Measurements from ENCODE around the gene MMP28. TPM values are rescaled to one million over a fixed set of nuclear protein-coding genes. Genes with fewer than 3 reads are reported as not detected.

MMP28 gene
- polyA plus RNA-seq, 2 of the 4 experiments (the other 2 are of a cell fraction), result 6.6 to 6.7 TPM

DNA sequence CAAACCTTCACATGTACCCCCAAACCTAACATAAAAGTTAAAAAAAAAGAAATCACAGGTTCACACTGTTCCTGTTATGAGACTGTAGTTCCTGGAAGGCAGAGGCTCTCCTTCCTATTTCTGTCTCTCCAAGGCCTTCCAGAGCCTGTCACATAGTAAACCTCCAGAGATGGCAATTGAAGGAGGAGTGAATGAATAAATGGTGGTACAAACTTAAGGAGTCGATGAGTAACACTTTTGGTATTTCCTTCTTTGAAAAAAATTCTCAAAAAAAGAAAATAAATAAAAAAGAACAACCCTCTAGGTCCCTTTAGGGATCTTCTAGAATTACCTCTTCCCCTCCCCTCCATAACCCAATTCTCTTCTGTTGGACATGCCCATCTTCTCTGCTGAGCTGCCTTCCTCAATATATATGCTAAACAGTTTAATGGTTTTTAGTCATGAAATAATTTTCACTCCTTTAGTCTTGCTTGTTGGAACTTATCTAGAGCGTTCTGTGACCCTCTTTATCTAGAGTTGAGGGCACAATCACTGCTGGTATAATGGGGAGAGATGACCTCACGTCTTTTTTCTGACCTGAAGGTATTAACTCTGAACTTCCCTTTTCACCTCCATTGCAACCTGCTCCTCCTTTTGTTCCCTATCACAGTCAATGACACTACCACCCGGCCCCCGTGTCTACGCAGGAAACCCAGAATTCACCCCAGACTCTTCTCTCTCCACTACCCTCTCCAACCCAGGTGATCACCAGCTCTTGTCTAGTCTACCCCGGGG lies 12.1 kb upstream of the MMP28 start (continued):
- no peak for TF ChIP-seq CHD2 (IDR thresholded peaks at IDR 0.05; ENCODE audit: low read length, partially characterized antibody)
- no peak for TF ChIP-seq TP53 (CRISPR knock-in tag; IDR thresholded peaks at IDR 0.05)
- no peak for TF ChIP-seq HOXA7 (CRISPR knock-in tag; IDR thresholded peaks at IDR 0.05)
- no peak for TF ChIP-seq SREBF2 (IDR thresholded peaks at IDR 0.05)
- TF ChIP-seq RNF2 (IDR thresholded peaks at IDR 0.05; ENCODE audit: borderline replicate concordance, low read depth), result no peak

DNA sequence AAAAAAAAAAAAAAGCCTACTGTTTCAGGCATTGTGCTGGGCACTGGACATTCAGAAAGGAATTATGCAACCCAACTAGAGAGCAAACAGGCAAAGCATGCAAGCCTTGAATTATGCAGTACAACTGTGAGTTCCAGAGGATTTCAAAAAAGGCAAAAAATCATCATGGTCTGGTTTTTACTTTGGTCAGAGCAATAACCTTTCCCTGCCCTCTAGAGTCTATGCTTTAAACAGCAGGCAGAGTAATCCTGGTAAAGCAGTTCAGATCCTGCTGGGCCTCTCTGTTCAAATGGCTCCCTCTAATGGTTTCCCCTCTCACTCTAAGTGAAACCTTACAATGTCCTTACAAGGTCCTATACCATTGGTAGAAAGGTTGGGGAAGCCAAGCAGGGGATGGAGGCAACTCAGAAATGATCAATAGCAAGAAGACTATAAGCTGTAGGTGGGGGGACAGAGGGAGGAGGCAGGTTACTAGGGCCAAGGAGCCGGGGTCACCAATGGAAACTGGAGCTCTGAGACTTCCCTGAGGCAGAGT lies 9.3 kb upstream of the MMP28 start:
- POLR2A ChIA-PET, result interaction anchor here (0.7 to 2.5 kb wide), 3 partner anchors 38 to 41 kb away, joined by 3 to 20 read pairs (median 3); no protein-coding TSS in a partner anchor
- Histone ChIP-seq H3K27ac (peak overlapping the region; percentile 10 to 68; a peak in 5 of 6 replicates), H3K9me3 (no peaks in the 10 kb centered on the region), H3K4me3 (peak overlapping the region; percentile 14; the same call in 1 of the 3 replicates), H3K4me2 (peak overlapping the region; percentile 50), H3K4me1 (peaks cover 31% of the 10 kb centered on the region)
- peak; percentile 95 to 98 for DNase-seq (ENCODE audit: low read depth in 1 of 2, low spot score in 1 of 2)
- no peak for FAIRE-seq
- CTCF ChIA-PET, result interaction anchor here (0.6 to 30.3 kb wide), 42 partner anchors 9 to 830 kb away, joined by 3 to 2039 read pairs (median 4); partner anchors contain the start of genes C17orf50, GAS2L2 and MMP28
- 0% methylated on average over 1 of the region's 1 CpG for WGBS (ENCODE audit: missing lambda C conversion rate)
- TF ChIP-seq ZFP36 (IDR thresholded peaks at IDR 0.05; ENCODE audit: borderline replicate concordance, partially characterized antibody) (peak; percentile 23), ESRRA (IDR thresholded peaks at IDR 0.05; ENCODE audit: borderline replicate concordance, low read length) (0 out of 2 replicates have a peak, but pooled peaks have one; percentile 44), FOXS1 (CRISPR knock-in tag; IDR thresholded peaks at IDR 0.05) (no peak), RAD21 (conservative IDR thresholded peaks at IDR 0.05 in 1 of 2, IDR thresholded peaks at IDR 0.05 in 1 of 2) (peak; percentile 99 to 100), CEBPB (IDR thresholded peaks at IDR 0.05) (peak in 1 of 2 experiments; percentile 41; a peak in 1 of 4 replicates), JUNB (IDR thresholded peaks at IDR 0.05) (no peak), RNF2 (IDR thresholded peaks at IDR 0.05; ENCODE audit: borderline replicate concordance, low read depth) (no peak), FOSB (CRISPR knock-in tag; IDR thresholded peaks at IDR 0.05) (no peak), ZC3H11A (IDR thresholded peaks at IDR 0.05) (no peak), NR3C1 (IDR thresholded peaks at IDR 0.05) (no peak), PHF8 (IDR thresholded peaks at IDR 0.05; ENCODE audit: borderline replicate concordance, low read depth) (no peak), RFX5 (IDR thresholded peaks at IDR 0.05) (0 out of 2 replicates have a peak, but pooled peaks have one; percentile 16), SMC3 (IDR thresholded peaks at IDR 0.05) (peak; percentile 99)
- TF ChIP-seq, protein P1, sequence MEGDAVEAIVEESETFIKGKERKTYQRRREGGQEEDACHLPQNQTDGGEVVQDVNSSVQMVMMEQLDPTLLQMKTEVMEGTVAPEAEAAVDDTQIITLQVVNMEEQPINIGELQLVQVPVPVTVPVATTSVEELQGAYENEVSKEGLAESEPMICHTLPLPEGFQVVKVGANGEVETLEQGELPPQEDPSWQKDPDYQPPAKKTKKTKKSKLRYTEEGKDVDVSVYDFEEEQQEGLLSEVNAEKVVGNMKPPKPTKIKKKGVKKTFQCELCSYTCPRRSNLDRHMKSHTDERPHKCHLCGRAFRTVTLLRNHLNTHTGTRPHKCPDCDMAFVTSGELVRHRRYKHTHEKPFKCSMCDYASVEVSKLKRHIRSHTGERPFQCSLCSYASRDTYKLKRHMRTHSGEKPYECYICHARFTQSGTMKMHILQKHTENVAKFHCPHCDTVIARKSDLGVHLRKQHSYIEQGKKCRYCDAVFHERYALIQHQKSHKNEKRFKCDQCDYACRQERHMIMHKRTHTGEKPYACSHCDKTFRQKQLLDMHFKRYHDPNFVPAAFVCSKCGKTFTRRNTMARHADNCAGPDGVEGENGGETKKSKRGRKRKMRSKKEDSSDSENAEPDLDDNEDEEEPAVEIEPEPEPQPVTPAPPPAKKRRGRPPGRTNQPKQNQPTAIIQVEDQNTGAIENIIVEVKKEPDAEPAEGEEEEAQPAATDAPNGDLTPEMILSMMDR (IDR thresholded peaks at IDR 0.05), result peak; percentile 100
- TF ChIP-seq, protein P2, sequence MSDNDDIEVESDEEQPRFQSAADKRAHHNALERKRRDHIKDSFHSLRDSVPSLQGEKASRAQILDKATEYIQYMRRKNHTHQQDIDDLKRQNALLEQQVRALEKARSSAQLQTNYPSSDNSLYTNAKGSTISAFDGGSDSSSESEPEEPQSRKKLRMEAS (IDR thresholded peaks at IDR 0.05), result 0 out of 2 replicates have a peak, but pooled peaks have one; percentile 32
- peak; percentile 72 to 78 for ATAC-seq

DNA sequence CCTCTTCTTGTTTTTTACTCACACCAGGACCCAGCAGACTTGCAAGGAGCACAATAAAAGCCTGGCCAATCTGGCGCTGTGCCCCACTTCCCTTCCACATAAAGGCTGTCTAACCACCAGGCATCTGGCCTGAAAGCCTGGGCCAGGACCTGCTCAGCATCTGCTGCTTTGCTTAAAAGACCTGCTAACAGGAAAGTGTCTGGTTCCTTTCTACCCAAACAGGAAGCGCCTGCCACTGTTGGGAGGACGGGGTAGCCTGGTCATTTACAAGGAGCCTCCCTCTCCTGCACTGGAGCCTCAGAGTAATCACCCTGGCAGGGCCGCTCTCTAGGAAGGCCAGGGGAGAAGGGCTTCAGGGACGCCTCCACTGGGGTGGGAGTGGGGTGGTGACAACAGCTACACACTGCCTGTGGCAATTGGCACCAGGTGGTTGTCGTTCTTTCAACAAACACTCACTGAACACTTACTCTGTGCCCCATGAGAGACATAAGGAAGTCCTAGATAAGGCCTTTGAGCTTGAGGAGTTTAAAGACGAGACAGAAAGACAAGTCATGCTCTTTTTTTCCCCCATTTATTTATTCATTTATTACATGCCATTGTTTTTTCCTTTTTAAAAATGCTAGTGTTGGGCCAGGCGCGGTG lies 6.3 kb upstream of the MMP28 start:
- no peak overlapping the region for H3K4me3 ChIP-seq
- DNase-seq (ENCODE audit: low read depth in 1 of 2, low spot score in 1 of 2) (no peak), FAIRE-seq (no peak), ATAC-seq (no peak)
- ChIA-PET POLR2A (no interaction called here), CTCF (interaction anchor here (30.3 kb wide), 1 partner anchor 33 kb away, joined by 2039 read pairs; the partner anchor contains the start of genes C17orf50 and GAS2L2)
- H3K27ac ChIP-seq, result 0 out of 6 replicates have a peak overlapping the region, but pooled peaks of 1 of the 2 experiments have one; percentile 23
- no peak overlapping the region for H3K4me2 ChIP-seq
- peaks cover 18% of the 10 kb centered on the region for H3K4me1 ChIP-seq
- H3K9me3 ChIP-seq, result no peaks in the 10 kb centered on the region
- TF ChIP-seq, protein P1 (IDR thresholded peaks at IDR 0.05), result no peak
- TF ChIP-seq HDAC2 (IDR thresholded peaks at IDR 0.05), result no peak
- TF ChIP-seq, protein P3, sequence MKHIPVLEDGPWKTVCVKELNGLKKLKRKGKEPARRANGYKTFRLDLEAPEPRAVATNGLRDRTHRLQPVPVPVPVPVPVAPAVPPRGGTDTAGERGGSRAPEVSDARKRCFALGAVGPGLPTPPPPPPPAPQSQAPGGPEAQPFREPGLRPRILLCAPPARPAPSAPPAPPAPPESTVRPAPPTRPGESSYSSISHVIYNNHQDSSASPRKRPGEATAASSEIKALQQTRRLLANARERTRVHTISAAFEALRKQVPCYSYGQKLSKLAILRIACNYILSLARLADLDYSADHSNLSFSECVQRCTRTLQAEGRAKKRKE (CRISPR knock-in tag; IDR thresholded peaks at IDR 0.05; ENCODE audit: low read depth), result no peak
- TF ChIP-seq HEYL (CRISPR knock-in tag; IDR thresholded peaks at IDR 0.05), result no peak
- no peak for TF ChIP-seq ESRRA (IDR thresholded peaks at IDR 0.05; ENCODE audit: borderline replicate concordance, low read length)
- TF ChIP-seq, protein P4, sequence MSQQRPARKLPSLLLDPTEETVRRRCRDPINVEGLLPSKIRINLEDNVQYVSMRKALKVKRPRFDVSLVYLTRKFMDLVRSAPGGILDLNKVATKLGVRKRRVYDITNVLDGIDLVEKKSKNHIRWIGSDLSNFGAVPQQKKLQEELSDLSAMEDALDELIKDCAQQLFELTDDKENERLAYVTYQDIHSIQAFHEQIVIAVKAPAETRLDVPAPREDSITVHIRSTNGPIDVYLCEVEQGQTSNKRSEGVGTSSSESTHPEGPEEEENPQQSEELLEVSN (IDR thresholded peaks at IDR 0.05; ENCODE audit: borderline replicate concordance, low read depth), result no peak
- TF ChIP-seq POLR2AphosphoS2 (conservative IDR thresholded peaks at IDR 0.05; ENCODE audit: low read length), result no peak
- WGBS (ENCODE audit: missing lambda C conversion rate), result 88% methylated on average over 9 of the region's 9 CpGs

All from A549 (cell line).